Measurements from ENCODE around the gene F2RL1.
"Not testable (repeated sequence)": the region's sequence is repeated elsewhere in the genome, so short reads cannot be mapped to it uniquely, and the experiment has no call there.

Gene F2RL1

GRCh38 chr5:76849419-76850291 lies 30.8 kb downstream of the F2RL1 start, which contains the start of gene S100Z:
Gene S100Z (plus strand): TSS chr5:76850014. CDS start chr5:76875360, 25,346 bp downstream.
- peak; percentile 12 for DNase-seq (ENCODE audit: low read depth)

- DNase-seq (ENCODE audit: low read depth): no peak
Measured at GRCh38 chr5:76850543-76851145, 31.8 kb downstream of the F2RL1 start.

- DNase-seq (ENCODE audit: low read depth): no peak
Measured at GRCh38 chr5:76851728-76852369, 33.0 kb downstream of the F2RL1 start.

GRCh38 chr5:76852772-76853171 lies 33.9 kb downstream of the F2RL1 start:
- DNase-seq (ENCODE audit: low read depth): no peak

GRCh38 chr5:76853741-76854140 lies 34.9 kb downstream of the F2RL1 start:
- DNase-seq (ENCODE audit: low read depth): not testable (repeated sequence)

GRCh38 chr5:76854644-76855043 lies 35.8 kb downstream of the F2RL1 start:
- DNase-seq (ENCODE audit: low read depth): no peak

- not testable (repeated sequence) for DNase-seq (ENCODE audit: low read depth)
Measured at GRCh38 chr5:76855501-76855900, 36.7 kb downstream of the F2RL1 start.

GRCh38 chr5:76855961-76856360 lies 37.1 kb downstream of the F2RL1 start:
- DNase-seq (ENCODE audit: low read depth): peak; percentile 33

- DNase-seq (ENCODE audit: low read depth): not testable (repeated sequence)
Measured at GRCh38 chr5:76856800-76857199, 38.0 kb downstream of the F2RL1 start.

- DNase-seq (ENCODE audit: low read depth): no peak
Measured at GRCh38 chr5:76859591-76860247, 40.9 kb downstream of the F2RL1 start.

GRCh38 chr5:76861612-76862011 lies 42.8 kb downstream of the F2RL1 start:
- DNase-seq (ENCODE audit: low read depth): no peak

GRCh38 chr5:76863001-76863400 lies 44.2 kb downstream of the F2RL1 start:
- no peak for DNase-seq (ENCODE audit: low read depth)

- DNase-seq (ENCODE audit: low read depth): no peak
Measured at GRCh38 chr5:76866503-76866902, 47.7 kb downstream of the F2RL1 start.

- no peak for DNase-seq (ENCODE audit: low read depth)
Measured at GRCh38 chr5:76867038-76867437, 48.2 kb downstream of the F2RL1 start.

- DNase-seq (ENCODE audit: low read depth): peak; percentile 45
Measured at GRCh38 chr5:76867827-76868693, 49.2 kb downstream of the F2RL1 start.

- DNase-seq (ENCODE audit: low read depth): no peak
Measured at GRCh38 chr5:76870046-76870445, 51.2 kb downstream of the F2RL1 start.

- no peak for DNase-seq (ENCODE audit: low read depth)
Measured at GRCh38 chr5:76874088-76874581, 55.3 kb downstream of the F2RL1 start.
